Kidney epithelial cell (primary cell): ENCODE measurements around the gene CCDC92B. TPM values are rescaled to one million over a fixed set of nuclear protein-coding genes. Genes with fewer than 3 reads are reported as not detected.
"Not testable (repeated sequence)": the region's sequence is repeated elsewhere in the genome, so short reads cannot be mapped to it uniquely, and the experiment has no call there.

Experiments
- DNase-seq: peaks from one replicate; pipeline ENCODE4 v3.0.0-alpha.2; 2010; ENCODE audit warnings: low read depth
- H3K27me3 ChIP-seq: 2 replicates; pipeline ENCODE4 v1.6.0; 2011; ENCODE audit warnings: low read length; ENCODE audit not compliant: control insufficient read depth, insufficient read depth
- H3K36me3 ChIP-seq: 2 replicates; pipeline ENCODE4 v1.5.1; 2011; ENCODE audit warnings: low read length; ENCODE audit not compliant: control insufficient read depth, insufficient read depth
- H3K4me3 ChIP-seq: 2 replicates; pipeline ENCODE4 v1.5.1; 2011; ENCODE audit warnings: low read depth, mild to moderate bottlenecking, control low read depth, low read length
- CTCF ChIP-seq: IDR thresholded peaks from 2 replicates; pipeline ENCODE4 v1.5.1; 2011; ENCODE audit warnings: mild to moderate bottlenecking, moderate library complexity, low read length, control low read depth, inconsistent platforms; ENCODE audit not compliant: insufficient read depth, poor library complexity, severe bottlenecking
- total RNA-seq: library from RNA; depleted of rRNA; stranded (reverse); fragments of >200 nt; gene quantifications from 2 replicates; pipeline ENCODE4 v1.2.3, GENCODE V29; 2015

The CCDC92B gene
- total RNA-seq, 1 donor from 2014 or later = not detected

GRCh38 chr17:2684549-2684948 lies 64.9 kb downstream of the CCDC92B start:
- no peak for TF ChIP-seq CTCF
- H3K36me3 ChIP-seq = no peaks in the 10 kb centered on the region
- no peak for DNase-seq
- H3K4me3 ChIP-seq = no peak overlapping the region
- no peaks in the 10 kb centered on the region for H3K27me3 ChIP-seq

- no peaks in the 10 kb centered on the region for H3K36me3 ChIP-seq
- TF ChIP-seq CTCF = no peak
Observed at GRCh38 chr17:2683912-2684311, 65.5 kb downstream of the CCDC92B start.

GRCh38 chr17:2682176-2682938 lies 67.1 kb downstream of the CCDC92B start:
- no peaks in the 10 kb centered on the region for H3K36me3 ChIP-seq
- H3K4me3 ChIP-seq = no peak overlapping the region
- TF ChIP-seq CTCF = no peak
- DNase-seq = no peak
- H3K27me3 ChIP-seq = no peaks in the 10 kb centered on the region

More at GRCh38 chr17:2683912-2684311, 65.5 kb downstream of the CCDC92B start:
- H3K27me3 ChIP-seq = no peaks in the 10 kb centered on the region
- no peak for DNase-seq
- H3K4me3 ChIP-seq = no peak overlapping the region

GRCh38 chr17:2681650-2682049 lies 67.8 kb downstream of the CCDC92B start:
- no peak for TF ChIP-seq CTCF
- no peaks in the 10 kb centered on the region for H3K36me3 ChIP-seq
- H3K27me3 ChIP-seq = no peaks in the 10 kb centered on the region
- no peak for DNase-seq
- H3K4me3 ChIP-seq = no peak overlapping the region

- no peak for DNase-seq
- TF ChIP-seq CTCF = no peak
- Histone ChIP-seq H3K27me3 (no peaks in the 10 kb centered on the region), H3K36me3 (no peaks in the 10 kb centered on the region), H3K4me3 (no peak overlapping the region)
Observed at GRCh38 chr17:2680961-2681360, 68.5 kb downstream of the CCDC92B start.

GRCh38 chr17:2679247-2679646 lies 70.2 kb downstream of the CCDC92B start:
- H3K4me3 ChIP-seq, H3K36me3 ChIP-seq, H3K27me3 ChIP-seq, DNase-seq: not testable (repeated sequence)

Other genes starting within 250 kb of the CCDC92B start
- gene METTL16, start 237.8 kb downstream of the CCDC92B start, total RNA-seq = 32.4 and 41.6 TPM in 2 replicates
- gene PAFAH1B1, start 156.0 kb downstream of the CCDC92B start, total RNA-seq = 54.7 and 55.9 TPM in 2 replicates
- gene CLUH, start 37.9 kb downstream of the CCDC92B start, total RNA-seq = 64.4 and 69.9 TPM in 2 replicates
- gene RAP1GAP2, start 46.8 kb upstream of the CCDC92B start, total RNA-seq = 42.8 and 51.6 TPM in 2 replicates